Cardiac muscle cell (in vitro differentiated cells and primary cell): ENCODE results near the gene EDRF1. TPM values are rescaled to one million over a fixed set of nuclear protein-coding genes. Genes with fewer than 3 reads are reported as not detected.
A peak's percentile ranks its signal among the peaks of the same experiment; 100 is the strongest.

Source experiments
- DNase-seq, 2 donors: peaks; one replicate each; pipeline versions ENCODE4 v3.0.0 to v3.0.0-alpha.2; 2010 to 2017; ENCODE audit warnings: low read depth in 1 of 2, low spot score in 1 of 2
- H3K27ac ChIP-seq: fragments of 200-600 bp; sonication (generic); 2 replicates; pipeline ENCODE4 v1.5.1; 2016
- H3K27me3 ChIP-seq: fragments of 200-600 bp; sonication (generic); 2 replicates; pipeline ENCODE4 v1.6.0; 2016; ENCODE audit warnings: control low read depth
- H3K36me3 ChIP-seq: fragments of 200-600 bp; sonication (generic); 2 replicates; pipeline ENCODE4 v1.5.1; 2016; ENCODE audit warnings: control low read depth
- H3K4me1 ChIP-seq: fragments of 200-600 bp; sonication (generic); 2 replicates; pipeline ENCODE4 v1.8.1; 2017; ENCODE audit warnings: low read depth, mild to moderate bottlenecking, mixed run types
- H3K4me3 ChIP-seq: fragments of 200-600 bp; sonication (generic); 2 replicates; pipeline ENCODE4 v1.5.1; 2016; ENCODE audit warnings: mild to moderate bottlenecking
- H3K9me3 ChIP-seq: fragments of 200-600 bp; sonication (generic); 2 replicates; pipeline ENCODE4 v1.5.1; 2017; ENCODE audit warnings: low read depth, mild to moderate bottlenecking, control low read depth
- CTCF ChIP-seq: IDR thresholded peaks from 2 replicates; pipeline ENCODE4 v1.5.1; 2012; ENCODE audit warnings: low read depth, mild to moderate bottlenecking, low read length
- polyA plus RNA-seq: library from polyadenylated mRNA; unstranded; fragments of >200 nt; fragmentation: Nextera tagmentation; extraction: Ambion mirVana; gene quantifications from 2 replicates; pipeline ENCODE4 v1.2.1, GENCODE V29; 2016
- total RNA-seq: library from RNA; depleted of rRNA; stranded (reverse); fragments of >200 nt; gene quantifications from 2 replicates; pipeline ENCODE4 v1.2.3, GENCODE V29; 2016

Gene EDRF1
- total RNA-seq (16.8 and 23.8 TPM in 2 replicates), polyA plus RNA-seq (10.4 and 23.1 TPM in 2 replicates)

GRCh38 chr10:125719173-125720001, at the start of gene EDRF1:
TSS of gene EDRF1 (plus strand) at chr10:125719709. CDS start at chr10:125719808, 99 bp downstream.
- Histone ChIP-seq H3K4me1 (peaks cover 6% of the 10 kb centered on the region), H3K9me3 (no peaks in the 10 kb centered on the region), H3K27ac (peak within 1 kb of the TSS; percentile 74), H3K4me3 (peak within 1 kb of the TSS; percentile 85), H3K36me3 (peaks cover 28% of the 10 kb centered on the region), H3K27me3 (no peaks in the 10 kb centered on the region)
- peak; percentile 99 for DNase-seq
- TF ChIP-seq CTCF = no peak

- Histone ChIP-seq H3K9me3 (no peaks in the 10 kb centered on the region), H3K4me3 (no peak overlapping the region), H3K4me1 (no peaks in the 10 kb centered on the region), H3K27me3 (no peaks in the 10 kb centered on the region), H3K27ac (no peak overlapping the region), H3K36me3 (no peaks in the 10 kb centered on the region)
- no peak for DNase-seq
- TF ChIP-seq CTCF = no peak
Observed at GRCh38 chr10:125672884-125673283, 46.6 kb upstream of the EDRF1 start.

GRCh38 chr10:125679436-125679835, 40.1 kb upstream of the EDRF1 start:
- no peak overlapping the region for H3K4me3 ChIP-seq
- no peaks in the 10 kb centered on the region for H3K27me3 ChIP-seq
- H3K4me1 ChIP-seq = no peaks in the 10 kb centered on the region
- H3K9me3 ChIP-seq = no peaks in the 10 kb centered on the region
- no peaks in the 10 kb centered on the region for H3K36me3 ChIP-seq
- H3K27ac ChIP-seq = no peak overlapping the region
- DNase-seq = no peak
- TF ChIP-seq CTCF = no peak

GRCh38 chr10:125683063-125683462, 36.4 kb upstream of the EDRF1 start, which contains the start of gene TEX36:
TSS of gene TEX36 (minus strand) at chr10:125683163. CDS start at chr10:125682989, 174 bp downstream.
- H3K4me3 ChIP-seq = no peak within 1 kb of the TSS
- no peak within 1 kb of the TSS for H3K27ac ChIP-seq
- H3K9me3 ChIP-seq = no peaks in the 10 kb centered on the region
- no peak for TF ChIP-seq CTCF
- H3K36me3 ChIP-seq = no peaks in the 10 kb centered on the region
- DNase-seq = no peak
- H3K27me3 ChIP-seq = no peaks in the 10 kb centered on the region
- no peaks in the 10 kb centered on the region for H3K4me1 ChIP-seq

- no peaks in the 10 kb centered on the region for H3K4me1 ChIP-seq
- no peak overlapping the region for H3K4me3 ChIP-seq
- no peaks in the 10 kb centered on the region for H3K36me3 ChIP-seq
- H3K9me3 ChIP-seq = no peaks in the 10 kb centered on the region
- no peaks in the 10 kb centered on the region for H3K27me3 ChIP-seq
- no peak overlapping the region for H3K27ac ChIP-seq
- no peak for DNase-seq
- TF ChIP-seq CTCF = no peak
Observed at GRCh38 chr10:125683821-125684220, 35.7 kb upstream of the EDRF1 start.
